Psoas muscle (tissue), 8 donors: Measurements from ENCODE around the gene CSF2RB. TPM values are rescaled to one million over a fixed set of nuclear protein-coding genes. Genes with fewer than 3 reads are reported as not detected.

Source experiments
- ATAC-seq, 4 donors: fragments of 200-7000 bp; cut with Tn5 transposase; one replicate each; pipeline ENCODE4 v1.9.1; 2020; ENCODE audit warnings: moderate library complexity in 3 of 4, mild to moderate bottlenecking in 2 of 4
- DNase-seq, 2 donors: peaks; one replicate each; pipeline ENCODE4 v3.0.0-alpha.2; 2020
- H3K27ac ChIP-seq: fragments of 200-600 bp; one replicate; pipeline ENCODE4 v1.8.0; 2022
- H3K27me3 ChIP-seq, 3 donors: fragments of 200-600 bp in 1 of 3; one replicate each; pipeline versions ENCODE4 v1.6.1 to v1.8.0; 2013 to 2022; ENCODE audit warnings: low read length in 2 of 3, mild to moderate bottlenecking in 2 of 3, moderate library complexity in 1 of 3; ENCODE audit not compliant: insufficient read depth in 3 of 3
- H3K36me3 ChIP-seq, 2 donors: fragments of 200-600 bp in 1 of 2; one replicate each; pipeline versions ENCODE4 v1.6.1 to v1.8.0; 2013 to 2022; ENCODE audit warnings: low read depth in 1 of 2, mild to moderate bottlenecking in 1 of 2, moderate library complexity in 1 of 2; ENCODE audit not compliant: insufficient read depth in 1 of 2
- H3K4me1 ChIP-seq: fragments of 200-600 bp; one replicate; pipeline ENCODE4 v1.8.0; 2022
- H3K4me3 ChIP-seq: fragments of 200-600 bp; one replicate; pipeline ENCODE4 v1.8.0; 2022; ENCODE audit warnings: mild to moderate bottlenecking
- H3K9me3 ChIP-seq: fragments of 200-600 bp; one replicate; pipeline ENCODE4 v1.8.0; 2022
- CTCF ChIP-seq: fragments of 200-600 bp; IDR thresholded peaks from one replicate; pipeline ENCODE4 v1.8.0; 2022; ENCODE audit warnings: antibody characterized with exemption
- WGBS, 3 donors: extraction: QIAGEN DNeasy Blood & Tissue Kit; methylation state at CpG; one replicate each; pipeline versions ENCODE4 v1.1.6 to v1.1.7; 2013; 5-methylcytosine and 5-hydroxymethylcytosine counted together
- intact Hi-C, 2 donors: fragments of 100-400 bp; cut with DNase I; formaldehyde crosslinking; loops; one replicate each; pipeline versions ENCODE4 v1.11.0 to v1.14.2; 2022
- polyA plus RNA-seq, 3 donors: library from polyadenylated mRNA; stranded (reverse); fragments of 200-250 nt; gene quantifications; one replicate each; pipeline ENCODE4 v1.2.3, GENCODE V29; 2013
- total RNA-seq, 4 donors: library from RNA; stranded (reverse); fragmentation: NEBNext Ultra II Directional in 2 of 4; extraction: Animal tissue kit (Norgen Biotek cat#: 25700) in 2 of 4; gene quantifications; one replicate each; pipeline versions ENCODE4 v1.2.1 to v1.2.4, GENCODE V29; 2021 to 2023
- donor health status: healthy with polysubstance abuse.
- donor health status: DM: no; HTN: no; CAD: no; lungs with moderate emphysema.
- donor health status: Bipolar disorder and iron deficiency.
- donor health status: healthy.
- donor health status: DM: yes; HTN: yes; CAD: no.
- donor health status: DM: no; HTN: no; CAD: no.
- donor health status: DM: no; HTN: no; CAD: no.
- donor health status: DM: yes; HTN: yes; CAD: no.

Gene CSF2RB
- total and polyA plus RNA-seq, 7 donors: 0.25 to 1.7 (median 1.0) TPM

DNA sequence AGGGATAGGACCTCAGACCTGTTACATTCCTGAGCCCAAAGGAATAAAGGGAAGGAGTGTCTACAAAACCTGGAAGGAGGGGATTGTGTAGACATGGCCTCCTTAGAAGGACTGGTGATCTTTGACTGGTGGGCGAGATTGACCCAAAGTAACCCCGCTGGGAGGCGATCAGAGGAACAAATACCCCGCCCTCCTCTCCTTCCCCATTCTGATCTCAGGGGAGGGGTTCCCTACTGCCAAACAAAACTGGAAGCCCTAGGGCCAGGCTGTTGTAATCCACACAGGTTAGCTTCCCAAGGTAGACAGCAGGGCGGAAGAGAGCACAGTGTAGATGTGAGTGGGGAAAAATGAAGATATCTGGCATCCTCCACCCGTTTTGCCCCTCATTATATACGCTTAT is 28.0 kb upstream of the CSF2RB start:
- H3K36me3 ChIP-seq: no peaks in the 10 kb centered on the region
- no peak for DNase-seq
- no peak for TF ChIP-seq CTCF
- no peak for ATAC-seq
- H3K4me1 ChIP-seq: no peaks in the 10 kb centered on the region
- no peaks in the 10 kb centered on the region for H3K9me3 ChIP-seq
- H3K4me3 ChIP-seq: no peak overlapping the region
- WGBS, 3 donors: 68 to 75% (median 69%) methylated on average over 7 of the region's 7 CpGs
- H3K27ac ChIP-seq: no peak overlapping the region
- H3K27me3 ChIP-seq: peaks cover 0 to 32% (median 0%) of the 10 kb centered on the region in 3 donors
- intact Hi-C loops: no loop called here

GRCh38 chr22:36886016-36886415 is 27.4 kb upstream of the CSF2RB start:
- 83 to 85% (median 85%) methylated on average over 4 of the region's 4 CpGs for WGBS, 3 donors
- H3K4me1 ChIP-seq: no peaks in the 10 kb centered on the region
- H3K27ac ChIP-seq: no peak overlapping the region
- ATAC-seq: no peak
- TF ChIP-seq CTCF: no peak
- H3K36me3 ChIP-seq: no peaks in the 10 kb centered on the region
- DNase-seq: no peak
- H3K4me3 ChIP-seq: no peak overlapping the region
- no peaks in the 10 kb centered on the region for H3K9me3 ChIP-seq
- intact Hi-C loops: no loop called here
- peaks cover 0 to 32% (median 0%) of the 10 kb centered on the region in 3 donors for H3K27me3 ChIP-seq

- H3K36me3 ChIP-seq: no peaks in the 10 kb centered on the region
- DNase-seq (no peak), ATAC-seq (no peak)
- no peaks in the 10 kb centered on the region for H3K4me1 ChIP-seq
- WGBS, 3 donors: 75 to 84% (median 79%) methylated on average over 4 of the region's 4 CpGs
- TF ChIP-seq CTCF: no peak
- peaks cover 0 to 28% (median 0%) of the 10 kb centered on the region in 3 donors for H3K27me3 ChIP-seq
- intact Hi-C loops: no loop called here
- H3K4me3 ChIP-seq: no peak overlapping the region
- H3K9me3 ChIP-seq: no peaks in the 10 kb centered on the region
- H3K27ac ChIP-seq: no peak overlapping the region
Measured at GRCh38 chr22:36887162-36887561, 26.3 kb upstream of the CSF2RB start.

DNA sequence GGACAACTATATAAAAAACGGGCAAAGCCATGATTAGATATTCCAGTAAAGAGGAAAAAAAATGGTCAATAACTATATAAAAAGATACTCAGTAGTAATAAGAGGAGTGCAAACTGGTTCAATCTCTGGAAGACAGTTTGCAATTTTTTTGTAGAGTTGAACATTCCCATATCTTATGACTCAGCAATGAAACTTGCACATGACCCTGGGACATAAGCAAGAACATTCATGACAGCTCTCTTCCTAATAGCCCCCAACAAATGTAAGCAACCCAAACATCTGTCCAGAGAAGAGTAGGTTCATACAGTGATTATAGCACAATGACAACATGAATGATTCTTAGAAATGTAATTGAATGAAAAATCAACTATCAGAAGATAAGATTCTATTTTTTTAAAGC is 21.8 kb upstream of the CSF2RB start:
- H3K27ac ChIP-seq: no peak overlapping the region
- no peaks in the 10 kb centered on the region for H3K4me1 ChIP-seq
- no peak overlapping the region for H3K4me3 ChIP-seq
- ATAC-seq (no peak), DNase-seq (no peak)
- no peaks in the 10 kb centered on the region for H3K9me3 ChIP-seq
- peaks cover 2 to 12% (median 7%) of the 10 kb centered on the region in 3 donors for H3K27me3 ChIP-seq
- TF ChIP-seq CTCF: no peak
- no peaks in the 10 kb centered on the region for H3K36me3 ChIP-seq
- WGBS, 3 donors: 61 to 89% (median 73%) methylated on average over 1 of the region's 1 CpG
- intact Hi-C loops: no loop called here

- TF ChIP-seq CTCF: no peak
- H3K27me3 ChIP-seq: peaks cover 2 to 12% (median 7%) of the 10 kb centered on the region in 3 donors
- no peak overlapping the region for H3K4me3 ChIP-seq
- intact Hi-C loops: no loop called here
- DNase-seq: no peak
- no peaks in the 10 kb centered on the region for H3K9me3 ChIP-seq
- H3K27ac ChIP-seq: no peak overlapping the region
- H3K4me1 ChIP-seq: no peaks in the 10 kb centered on the region
- no peak for ATAC-seq
- 32 to 38% (median 32%) methylated on average over 2 of the region's 2 CpGs for WGBS, 3 donors
- H3K36me3 ChIP-seq: no peaks in the 10 kb centered on the region
Measured at GRCh38 chr22:36892292-36892691, 21.1 kb upstream of the CSF2RB start.
